GM18909 (cell line): ENCODE measurements around the gene FBXO7.
A peak's percentile ranks its signal among the peaks of the same experiment; 100 is the strongest.
"Not testable (repeated sequence)": the region's sequence is repeated elsewhere in the genome, so short reads cannot be mapped to it uniquely, and the experiment has no call there.

Experiments used
- ATAC-seq: cut with Tn5 transposase; IDR thresholded peaks from one replicate; pipeline ENCODE4 v1.9.1; 2021; ENCODE audit warnings: mild to moderate bottlenecking; ENCODE audit not compliant: unreplicated experiment, poor library complexity

FBXO7 gene

DNA sequence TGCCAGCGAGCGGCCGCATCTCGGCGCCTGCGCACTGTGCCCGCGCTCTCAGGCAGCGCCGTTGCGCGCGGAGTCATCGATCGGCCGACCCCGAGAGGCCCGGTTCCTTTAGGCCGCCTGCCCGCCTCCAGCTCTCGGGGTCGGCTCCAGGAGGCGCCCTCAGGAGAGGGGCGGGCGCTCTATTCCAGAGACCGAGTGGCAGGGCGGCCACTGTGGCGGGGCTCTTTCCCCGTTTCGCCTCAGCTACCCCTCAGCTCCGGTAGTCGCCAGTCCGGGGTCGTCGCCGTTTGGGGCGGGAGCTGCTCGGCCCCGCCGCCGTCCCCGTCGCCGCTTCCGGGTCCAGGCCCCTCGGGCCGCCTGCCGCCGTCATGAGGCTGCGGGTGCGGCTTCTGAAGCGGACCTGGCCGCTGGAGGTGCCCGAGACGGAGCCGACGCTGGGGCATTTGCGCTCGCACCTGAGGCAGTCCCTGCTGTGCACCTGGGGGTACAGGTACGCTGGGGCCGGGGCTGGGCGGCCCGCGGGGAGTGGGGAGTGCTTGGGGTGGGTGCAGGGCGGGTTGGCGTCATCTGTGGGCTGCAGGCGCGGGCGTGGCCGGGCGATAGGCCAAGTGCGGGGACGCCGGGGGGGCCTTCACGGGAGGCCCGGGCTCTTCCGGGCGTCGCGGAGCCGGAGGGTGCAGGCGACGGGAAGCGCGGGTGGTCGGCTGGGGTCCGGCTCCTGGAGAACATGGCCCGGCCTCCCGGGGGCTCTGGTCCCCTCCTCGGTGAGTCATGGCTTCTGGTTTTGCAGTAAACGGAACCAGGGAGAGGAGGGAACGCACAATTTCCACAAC, at the start of gene FBXO7:
Gene FBXO7 (plus strand): TSS at position 177 of the 833 bp plus-strand sequence. CDS start 192 bp downstream, at position 369.
- ATAC-seq, result peak; percentile 71

DNA sequence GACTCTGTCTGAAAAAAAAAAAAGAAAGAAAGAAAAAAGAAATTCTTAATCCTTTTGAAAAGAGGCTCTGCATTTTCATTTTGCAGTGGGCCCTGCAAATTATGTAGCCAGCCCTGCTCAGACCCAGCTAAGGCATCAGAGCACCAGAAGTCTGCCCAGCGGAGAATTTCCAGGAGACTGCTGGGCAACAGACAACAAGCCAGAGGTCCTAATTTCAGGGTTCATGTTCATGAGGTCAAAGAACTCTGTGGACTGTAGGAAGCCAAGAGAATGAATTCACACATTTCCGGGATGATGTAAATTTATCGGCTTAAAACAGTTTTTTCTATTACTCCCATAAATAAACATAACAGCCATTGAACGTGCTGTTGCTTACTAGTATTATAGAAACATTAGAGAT, 47.7 kb upstream of the FBXO7 start:
- ATAC-seq, result no peak

DNA sequence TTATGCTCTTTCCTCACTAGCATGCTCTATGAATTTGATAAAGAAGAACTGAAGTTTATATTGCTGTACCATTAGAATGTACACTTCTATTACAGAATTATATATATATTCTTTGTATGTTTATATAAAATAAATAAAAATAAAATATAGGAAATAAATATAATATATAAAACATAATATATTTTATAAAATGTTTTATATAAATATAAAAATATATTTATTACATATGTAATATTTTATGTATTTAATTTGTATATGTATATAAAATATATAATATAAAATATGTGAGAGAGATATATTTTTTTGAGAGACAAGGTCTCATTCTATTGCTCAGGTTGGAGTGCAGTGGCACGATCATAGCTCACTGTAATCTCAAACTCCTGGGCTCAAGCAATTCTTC, 44.3 kb upstream of the FBXO7 start:
- ATAC-seq, result no peak

DNA sequence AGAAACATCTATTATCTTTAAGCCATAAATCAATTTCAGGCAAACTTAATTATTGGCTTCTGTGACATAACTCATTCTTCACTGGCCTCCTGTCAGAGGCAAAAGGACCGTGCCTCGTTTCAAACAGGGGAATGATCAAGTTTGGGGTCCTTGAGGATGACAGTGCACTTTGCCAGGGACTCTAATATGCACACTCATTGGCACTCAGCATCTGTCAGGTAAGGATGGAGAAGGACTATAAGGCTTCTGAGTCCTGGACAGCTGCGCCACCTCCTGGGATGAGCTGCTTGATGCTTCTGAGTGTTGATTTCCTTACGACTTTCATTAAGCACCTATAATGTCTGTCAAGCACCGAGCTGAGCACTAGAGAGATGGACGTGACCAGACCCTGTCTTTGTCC, 30.5 kb upstream of the FBXO7 start:
- no peak for ATAC-seq

DNA sequence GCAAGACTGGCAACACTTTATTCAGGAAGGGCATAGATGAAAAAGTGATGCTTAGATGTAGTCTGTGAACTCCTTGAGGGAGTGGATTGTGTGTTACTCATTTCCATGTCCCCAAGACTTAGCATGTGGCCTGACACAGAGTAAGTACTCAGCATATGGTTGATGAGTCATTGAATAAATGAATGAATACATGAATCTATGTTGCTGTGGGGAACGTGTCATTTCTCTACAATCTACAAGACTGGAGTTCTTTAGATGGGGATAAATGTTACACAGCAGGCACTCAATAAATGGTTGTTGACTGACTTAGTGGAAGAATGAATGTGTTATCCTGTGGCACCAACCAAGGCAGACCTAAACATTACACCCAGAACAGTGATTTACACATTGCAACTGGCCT, 28.3 kb upstream of the FBXO7 start:
- no peak for ATAC-seq

DNA sequence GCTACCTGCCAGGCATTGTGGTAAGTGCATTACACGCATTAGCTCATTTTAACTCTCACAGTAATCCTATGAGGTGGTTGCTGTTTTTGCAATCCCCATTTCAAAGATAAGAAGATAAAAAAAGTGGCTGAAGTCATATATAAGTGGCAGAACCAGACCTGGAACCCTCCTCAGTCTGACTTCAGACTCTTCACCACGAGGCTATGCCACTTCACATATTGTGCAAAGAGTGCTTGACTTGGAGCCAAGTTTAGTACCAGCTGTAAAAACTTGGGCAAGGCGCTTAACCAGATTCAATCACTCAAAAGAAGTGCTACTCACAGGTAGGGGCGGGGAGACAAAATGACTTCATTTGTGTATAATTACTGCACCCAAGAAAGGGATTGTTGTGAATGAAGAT, 25.6 kb upstream of the FBXO7 start:
- ATAC-seq, result no peak

DNA sequence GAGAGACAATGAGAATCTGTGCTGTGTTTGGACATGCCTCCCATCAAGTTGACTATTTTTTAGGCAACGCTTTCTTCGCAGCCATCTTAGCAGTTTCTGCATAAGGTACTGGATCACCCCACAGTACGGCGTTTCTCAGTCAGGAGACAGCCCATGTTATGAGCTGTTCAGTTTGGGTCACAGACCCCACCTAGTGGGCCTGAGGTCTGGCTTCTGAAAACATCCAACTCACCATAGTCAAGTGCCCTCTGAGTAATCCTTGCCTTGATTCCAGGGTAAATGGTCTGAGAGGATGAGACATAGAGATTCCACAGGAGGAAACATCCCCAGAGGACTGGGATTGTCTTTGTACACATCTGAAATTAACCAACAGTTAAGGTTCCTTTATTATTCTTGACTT, 17.6 kb upstream of the FBXO7 start:
- no peak for ATAC-seq

DNA sequence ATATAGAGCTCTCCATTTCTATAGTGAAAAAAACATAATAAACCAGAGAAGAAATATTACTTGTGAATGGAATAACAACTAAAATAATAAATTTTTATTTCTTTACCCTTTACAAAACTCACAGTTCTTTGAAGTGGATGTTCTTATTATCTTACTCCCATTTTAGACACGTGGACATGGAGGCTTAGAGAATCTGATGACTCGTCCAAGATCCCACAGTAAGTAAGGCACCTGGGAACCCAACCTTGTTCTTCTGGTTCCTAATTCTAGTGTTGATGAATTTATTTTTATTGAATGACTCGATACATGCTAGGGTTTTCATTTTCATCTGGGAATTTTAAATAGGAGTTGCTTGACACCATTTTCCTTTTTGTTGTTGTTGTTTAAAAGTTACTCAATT, 12.2 kb upstream of the FBXO7 start:
- ATAC-seq, result no peak

DNA sequence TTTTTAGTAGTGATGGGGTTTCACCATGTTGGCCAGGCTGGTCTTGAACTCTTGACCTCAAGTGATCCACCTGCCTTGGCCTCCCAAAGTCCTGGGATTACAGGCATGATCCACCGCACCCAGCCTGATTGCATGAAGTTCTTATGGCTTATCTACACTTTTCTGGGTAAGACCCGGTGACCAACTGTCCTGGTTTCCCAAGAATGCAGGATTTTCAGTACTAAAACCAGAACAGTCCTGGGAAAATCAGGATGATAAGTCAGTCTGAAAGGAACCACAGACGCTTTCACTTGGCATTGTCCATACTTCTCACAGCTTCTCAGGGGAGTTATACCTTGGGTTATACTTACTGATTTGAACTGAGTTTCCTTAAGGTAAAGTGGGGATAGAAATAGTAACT, 8.9 kb upstream of the FBXO7 start:
- no peak for ATAC-seq

DNA sequence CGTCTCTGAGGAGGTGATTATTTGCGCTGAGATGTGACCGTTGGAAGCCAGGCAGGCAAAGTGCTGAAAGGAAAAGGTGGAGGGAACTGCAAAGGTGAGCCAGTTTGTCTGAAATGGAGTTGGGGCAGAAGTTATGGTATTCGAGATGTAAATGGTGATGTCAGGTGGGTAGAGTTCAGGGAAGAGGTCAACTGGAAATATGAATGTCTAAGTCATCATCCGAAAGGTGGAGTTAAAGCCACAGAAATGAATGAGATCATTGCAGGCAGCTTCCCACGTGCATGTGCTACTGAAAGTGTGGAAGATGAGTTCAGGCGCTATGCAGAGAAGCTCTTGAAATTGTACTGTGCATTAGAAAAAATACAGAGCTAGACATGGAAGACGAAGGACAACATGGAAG, 8.1 kb upstream of the FBXO7 start:
- no peak for ATAC-seq

DNA sequence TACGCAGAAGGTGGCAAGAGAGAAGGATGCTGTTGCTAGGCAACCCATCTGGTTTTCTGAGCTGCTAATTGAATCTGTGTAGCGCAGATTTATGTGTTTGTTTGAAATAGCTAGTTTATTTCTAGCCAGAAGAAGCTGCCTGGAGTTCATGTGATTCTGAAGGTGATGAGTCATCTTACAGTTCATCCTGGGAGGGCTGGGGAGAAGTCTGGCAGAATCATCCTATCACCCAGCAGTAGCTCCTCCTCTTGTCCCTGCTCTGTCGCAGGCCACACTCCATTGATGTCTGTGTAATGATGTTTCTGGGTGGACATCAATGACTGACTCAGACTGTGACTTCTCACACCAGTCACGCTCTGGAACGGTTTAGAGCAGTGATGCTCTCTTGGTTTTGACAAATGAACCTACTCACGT, 4.8 kb upstream of the FBXO7 start:
- no peak for ATAC-seq

DNA sequence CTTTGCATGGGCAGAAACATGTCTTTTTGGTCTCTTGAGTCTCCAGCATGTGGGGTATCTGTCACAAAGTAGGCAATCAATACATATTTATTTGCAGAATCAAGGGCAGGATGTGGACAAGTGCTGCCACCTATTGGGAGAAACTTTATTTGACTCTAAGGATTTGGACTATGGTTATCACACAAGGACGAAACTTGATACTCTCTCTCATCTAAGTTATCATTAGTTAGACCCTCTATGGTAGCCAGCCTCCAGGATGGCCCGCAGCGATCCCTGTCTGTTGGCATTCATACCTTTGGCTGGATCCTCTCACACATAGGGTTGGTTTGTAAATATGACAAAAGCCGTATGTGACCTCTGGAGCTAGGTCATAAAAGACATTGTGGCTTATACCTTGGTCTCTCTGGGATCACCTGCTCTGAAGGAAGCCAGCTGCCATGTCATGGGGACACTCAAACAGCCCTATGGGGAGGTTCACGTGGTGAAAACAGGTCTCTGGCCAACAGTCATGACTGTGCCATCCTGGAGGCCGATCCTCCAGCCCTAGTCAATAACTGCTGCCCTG, 1.1 kb upstream of the FBXO7 start:
- no peak for ATAC-seq

DNA sequence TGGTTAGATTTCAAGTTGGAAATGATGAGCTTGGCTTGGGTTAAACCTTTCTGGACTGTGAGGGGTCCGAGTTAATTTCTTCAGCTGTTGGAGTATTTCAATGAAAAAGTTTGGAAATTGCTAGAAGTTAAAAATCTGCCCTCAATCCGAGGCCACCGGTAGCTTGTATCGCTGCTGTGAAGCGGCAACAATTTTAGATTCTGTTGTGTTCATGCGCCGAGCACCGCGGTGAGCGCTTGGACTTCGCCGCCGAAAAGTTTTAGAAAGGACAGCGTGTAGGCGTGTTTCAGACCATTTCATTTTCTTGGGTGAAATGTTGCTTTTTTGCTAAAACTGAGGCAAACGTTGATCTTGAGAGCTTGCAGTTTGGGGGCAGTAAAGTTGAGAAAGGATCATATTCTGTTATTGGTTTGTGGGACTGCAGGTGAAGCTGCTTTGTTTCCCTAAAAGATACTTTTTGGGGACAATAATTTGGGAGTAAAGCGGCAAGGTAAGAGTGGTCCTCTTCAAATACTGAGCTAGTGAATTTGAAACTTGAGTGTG, 928 bp downstream of the FBXO7 start:
- peak; percentile 28 for ATAC-seq

DNA sequence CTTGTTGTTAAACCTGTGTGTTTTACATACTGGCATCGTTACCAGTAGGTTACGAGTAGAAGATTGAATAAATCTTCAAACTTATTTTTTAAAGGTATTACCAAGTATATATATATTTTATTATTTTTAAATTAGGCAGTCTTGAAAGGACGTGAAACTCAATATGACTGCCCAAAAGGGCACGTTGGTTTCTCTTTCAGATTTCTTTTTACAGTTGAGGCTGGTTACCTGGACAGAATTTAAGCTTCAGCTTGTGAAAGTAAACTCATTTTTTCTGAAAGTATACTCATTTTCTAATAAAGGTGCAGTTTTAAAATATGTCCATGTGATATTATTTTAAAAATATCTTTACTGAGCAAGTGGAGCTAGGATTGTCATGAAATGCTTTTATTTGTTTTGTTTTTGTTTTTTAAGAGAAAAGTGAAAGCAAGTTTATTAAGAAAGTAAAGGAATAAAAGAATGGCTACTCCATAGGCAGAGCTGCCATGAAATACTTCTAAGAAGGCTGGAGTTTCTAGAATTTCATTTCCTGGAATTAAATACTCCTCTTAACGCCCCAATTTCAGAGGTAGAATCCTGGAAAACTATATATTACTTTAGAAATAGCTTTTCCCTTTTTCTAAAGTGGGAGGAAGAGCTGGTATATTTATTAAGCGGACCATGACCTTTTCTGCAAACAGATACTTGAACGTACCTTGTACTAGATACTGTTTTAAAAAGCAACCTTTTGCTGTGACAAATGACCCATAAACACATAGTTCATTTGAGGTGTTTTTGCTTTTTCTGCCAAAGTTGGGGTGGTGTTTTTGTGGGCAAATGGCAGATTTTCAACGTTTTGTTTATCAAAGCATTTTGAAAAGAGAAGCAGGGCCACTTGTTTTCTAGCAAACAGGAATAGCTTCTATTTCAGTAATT, 1.9 kb downstream of the FBXO7 start:
- ATAC-seq, result no peak

DNA sequence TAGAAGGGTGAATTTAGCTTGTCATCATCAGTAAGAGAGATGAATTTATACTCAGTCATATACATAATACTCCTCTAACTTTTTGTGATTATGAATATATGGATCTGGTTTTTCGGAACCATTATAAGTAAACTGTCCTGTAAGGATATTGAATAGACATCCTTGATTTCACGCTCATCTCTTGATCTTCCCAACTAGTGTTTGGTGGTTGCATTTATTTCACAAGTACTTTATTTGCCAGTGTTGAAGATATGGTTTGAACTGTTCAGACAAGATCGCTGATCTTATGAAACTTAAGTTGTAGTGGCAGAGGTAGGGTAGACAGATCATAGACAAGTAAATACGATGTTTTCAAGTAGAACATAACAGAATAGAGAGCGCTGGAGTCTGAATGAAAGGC, 3.0 kb downstream of the FBXO7 start:
- ATAC-seq, result no peak

DNA sequence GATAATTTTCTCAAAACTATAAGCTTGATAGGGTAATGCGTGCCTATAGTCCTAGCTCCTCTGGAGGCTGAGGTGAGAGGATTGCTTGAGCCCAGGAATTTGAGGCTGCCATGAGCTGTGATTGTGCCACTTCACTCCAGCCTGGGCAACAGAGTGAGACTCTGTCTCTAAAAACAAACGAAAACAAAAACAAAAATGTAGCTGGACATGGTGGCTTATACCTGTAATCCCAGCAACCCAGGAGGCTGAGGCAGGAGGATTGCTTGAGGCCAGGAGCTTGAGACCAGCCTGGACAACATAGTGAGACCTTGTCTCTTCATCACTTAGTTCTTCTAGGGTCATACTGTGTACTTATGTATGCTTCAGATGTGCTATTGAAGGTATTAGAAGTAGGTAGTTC, 3.9 kb downstream of the FBXO7 start:
- ATAC-seq, result not testable (repeated sequence)

DNA sequence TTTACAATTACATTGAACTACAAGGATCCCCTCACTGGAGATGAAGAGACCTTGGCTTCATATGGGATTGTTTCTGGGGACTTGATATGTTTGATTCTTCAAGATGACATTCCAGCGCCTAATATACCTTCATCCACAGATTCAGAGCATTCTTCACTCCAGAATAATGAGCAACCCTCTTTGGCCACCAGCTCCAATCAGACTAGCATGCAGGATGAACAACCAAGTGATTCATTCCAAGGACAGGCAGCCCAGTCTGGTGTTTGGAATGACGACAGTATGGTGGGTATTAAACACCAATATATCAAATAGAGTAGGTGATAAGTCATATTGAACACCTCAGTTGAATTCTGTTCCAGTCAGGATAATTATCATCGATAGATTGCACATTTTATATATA, 4.4 kb downstream of the FBXO7 start:
- ATAC-seq, result no peak

DNA sequence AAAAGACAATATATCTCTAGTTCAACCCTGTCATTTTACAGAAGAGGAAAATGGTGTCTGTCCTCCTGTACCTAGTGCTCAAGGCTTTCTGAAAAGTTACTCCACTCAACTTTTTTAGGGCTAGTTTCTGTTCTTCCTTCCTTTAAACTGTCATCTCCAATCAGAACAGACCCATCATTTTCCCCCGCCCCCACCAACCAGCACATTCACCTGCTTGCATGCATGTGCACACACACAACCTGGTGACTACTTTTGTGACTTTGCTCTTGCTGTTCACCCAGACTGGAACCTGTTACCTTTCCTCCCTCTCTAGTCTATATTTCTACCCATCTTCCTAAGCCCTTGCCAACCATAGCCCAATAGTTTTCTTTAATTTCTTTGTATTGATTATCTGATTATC, 5.6 kb downstream of the FBXO7 start:
- ATAC-seq, result no peak

DNA sequence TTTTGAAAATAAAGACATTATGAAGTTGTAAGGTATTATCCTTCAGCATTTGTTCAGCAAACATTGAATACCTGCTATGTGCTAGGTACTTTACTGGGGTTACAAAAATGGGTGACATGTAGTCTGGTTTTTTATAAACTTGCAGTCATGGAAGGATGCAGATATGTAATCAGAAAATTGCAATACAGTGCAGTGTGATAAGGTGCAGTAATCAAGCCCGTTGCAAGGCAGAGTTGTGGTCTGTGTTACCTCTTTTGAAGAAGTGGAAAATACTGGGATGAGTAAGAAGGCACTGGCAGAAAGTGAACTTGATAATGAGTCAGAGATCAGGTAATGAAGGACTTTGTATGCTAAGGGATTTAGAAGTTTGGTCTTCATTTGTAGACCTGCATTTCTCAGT, 8.1 kb downstream of the FBXO7 start:
- no peak for ATAC-seq

DNA sequence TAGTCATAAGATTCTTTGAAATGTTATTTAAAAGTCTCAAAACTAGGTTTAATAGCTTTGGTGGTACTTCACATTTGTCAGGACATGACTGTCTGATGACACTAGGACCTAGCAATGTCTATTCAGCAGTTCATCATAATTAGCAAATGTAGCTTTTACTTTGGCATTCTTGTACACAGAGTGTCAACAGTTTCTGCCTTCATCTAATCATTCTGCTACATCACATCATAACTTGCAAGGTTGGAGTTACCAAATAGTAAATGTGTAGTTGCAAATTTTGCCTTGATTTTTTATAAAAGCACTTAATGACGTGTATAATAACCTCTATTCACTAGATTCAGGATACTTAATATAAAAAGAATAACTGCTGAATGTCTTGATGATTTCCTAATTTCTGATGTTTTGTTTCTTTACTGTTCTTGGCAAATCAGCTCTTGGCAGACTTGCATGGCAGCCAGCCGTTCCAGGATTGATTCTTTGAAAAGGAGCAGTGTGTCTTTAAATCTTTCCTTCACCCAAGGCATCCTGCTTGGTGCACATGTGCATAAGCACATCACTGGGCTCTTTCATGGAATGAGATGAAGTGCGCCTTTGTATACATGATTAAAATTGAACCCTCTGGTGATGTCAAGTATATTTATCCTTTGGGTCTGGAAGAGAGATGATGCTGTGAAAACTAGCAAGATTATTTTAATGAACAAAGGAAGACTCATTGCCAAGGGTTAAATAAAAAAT, 12.2 kb downstream of the FBXO7 start:
- ATAC-seq, result no peak
